SIG-M5 treated with dmso at 0.1 percent for 504 hours (cell line): ENCODE results near the gene AMBP.

Experiments used
- DNase-seq: peaks from one replicate; lab custom pipeline; 2025; ENCODE audit not compliant: unreplicated experiment; lab: John Stamatoyannopoulos, UW

The AMBP gene

GRCh38 chr9:114012126-114012525 is 66.0 kb downstream of the AMBP start:
- no peak for DNase-seq

- no peak for DNase-seq
Observed at GRCh38 chr9:114011313-114011712, 66.8 kb downstream of the AMBP start.
